ENCODE measurements around the gene RPTOR.

RPTOR gene

DNA sequence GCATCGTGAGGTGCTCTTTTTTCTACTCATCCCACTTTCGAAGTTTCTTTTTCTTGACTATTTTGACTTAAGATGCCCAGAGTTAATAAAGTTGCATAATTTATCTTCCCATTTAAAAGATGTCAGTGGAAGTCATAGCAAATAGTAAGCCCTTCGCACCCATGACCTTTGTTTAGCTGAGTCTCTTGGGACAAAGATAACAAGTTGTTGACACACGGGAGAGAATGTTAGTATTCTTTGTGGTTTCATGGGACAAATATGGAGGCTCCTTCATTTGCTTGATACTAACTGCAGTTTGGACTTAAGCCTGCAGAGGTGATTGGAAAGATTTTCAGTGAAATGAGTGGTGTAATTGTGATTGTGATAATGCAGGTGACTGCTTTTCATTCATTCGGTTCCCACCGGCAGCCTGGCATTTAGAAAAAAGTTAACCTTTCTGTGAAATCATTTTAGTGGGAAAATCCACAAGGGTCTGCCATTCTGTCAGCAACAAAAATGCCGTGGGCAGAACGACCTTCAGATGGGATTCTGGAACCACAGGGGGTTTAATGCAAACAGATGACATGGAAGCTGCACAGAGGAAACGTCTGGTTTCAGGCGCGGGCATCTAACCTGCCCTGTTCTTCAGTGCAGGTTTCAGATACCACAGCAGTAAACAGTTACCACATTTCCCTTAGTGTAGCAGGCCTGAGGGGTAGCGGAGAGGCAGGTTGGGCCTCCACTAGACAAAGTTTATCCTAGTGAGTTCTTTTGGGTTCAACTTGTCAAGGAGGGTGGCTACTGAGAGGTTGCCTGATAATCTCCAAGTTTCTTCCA lies 123.0 kb downstream of the RPTOR start:
- no peak for DNase-seq (ENCODE audit: low read depth in 1 of 2, low spot score in 1 of 2)
- Histone ChIP-seq H3K27ac (replicated peaks) (no peak overlapping the region), H3K27me3 (ENCODE audit: insufficient read depth, poor library complexity, severe bottlenecking) (no peaks in the 10 kb centered on the region), H3K4me3 (replicated peaks; ENCODE audit: insufficient read depth, low read length) (no peak overlapping the region)
- TF ChIP-seq SPI1 (IDR thresholded peaks at IDR 0.05; ENCODE audit: borderline replicate concordance, low read depth) (no peak), GABPA (IDR thresholded peaks at IDR 0.05; ENCODE audit: low read depth) (no peak), POLR2AphosphoS5 (IDR thresholded peaks at IDR 0.05; ENCODE audit: low read depth) (no peak)
- TF ChIP-seq, protein P1, sequence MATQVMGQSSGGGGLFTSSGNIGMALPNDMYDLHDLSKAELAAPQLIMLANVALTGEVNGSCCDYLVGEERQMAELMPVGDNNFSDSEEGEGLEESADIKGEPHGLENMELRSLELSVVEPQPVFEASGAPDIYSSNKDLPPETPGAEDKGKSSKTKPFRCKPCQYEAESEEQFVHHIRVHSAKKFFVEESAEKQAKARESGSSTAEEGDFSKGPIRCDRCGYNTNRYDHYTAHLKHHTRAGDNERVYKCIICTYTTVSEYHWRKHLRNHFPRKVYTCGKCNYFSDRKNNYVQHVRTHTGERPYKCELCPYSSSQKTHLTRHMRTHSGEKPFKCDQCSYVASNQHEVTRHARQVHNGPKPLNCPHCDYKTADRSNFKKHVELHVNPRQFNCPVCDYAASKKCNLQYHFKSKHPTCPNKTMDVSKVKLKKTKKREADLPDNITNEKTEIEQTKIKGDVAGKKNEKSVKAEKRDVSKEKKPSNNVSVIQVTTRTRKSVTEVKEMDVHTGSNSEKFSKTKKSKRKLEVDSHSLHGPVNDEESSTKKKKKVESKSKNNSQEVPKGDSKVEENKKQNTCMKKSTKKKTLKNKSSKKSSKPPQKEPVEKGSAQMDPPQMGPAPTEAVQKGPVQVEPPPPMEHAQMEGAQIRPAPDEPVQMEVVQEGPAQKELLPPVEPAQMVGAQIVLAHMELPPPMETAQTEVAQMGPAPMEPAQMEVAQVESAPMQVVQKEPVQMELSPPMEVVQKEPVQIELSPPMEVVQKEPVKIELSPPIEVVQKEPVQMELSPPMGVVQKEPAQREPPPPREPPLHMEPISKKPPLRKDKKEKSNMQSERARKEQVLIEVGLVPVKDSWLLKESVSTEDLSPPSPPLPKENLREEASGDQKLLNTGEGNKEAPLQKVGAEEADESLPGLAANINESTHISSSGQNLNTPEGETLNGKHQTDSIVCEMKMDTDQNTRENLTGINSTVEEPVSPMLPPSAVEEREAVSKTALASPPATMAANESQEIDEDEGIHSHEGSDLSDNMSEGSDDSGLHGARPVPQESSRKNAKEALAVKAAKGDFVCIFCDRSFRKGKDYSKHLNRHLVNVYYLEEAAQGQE (IDR thresholded peaks at IDR 0.05; ENCODE audit: insufficient replicate concordance, low read depth) = no peak
- TF ChIP-seq, protein P2, sequence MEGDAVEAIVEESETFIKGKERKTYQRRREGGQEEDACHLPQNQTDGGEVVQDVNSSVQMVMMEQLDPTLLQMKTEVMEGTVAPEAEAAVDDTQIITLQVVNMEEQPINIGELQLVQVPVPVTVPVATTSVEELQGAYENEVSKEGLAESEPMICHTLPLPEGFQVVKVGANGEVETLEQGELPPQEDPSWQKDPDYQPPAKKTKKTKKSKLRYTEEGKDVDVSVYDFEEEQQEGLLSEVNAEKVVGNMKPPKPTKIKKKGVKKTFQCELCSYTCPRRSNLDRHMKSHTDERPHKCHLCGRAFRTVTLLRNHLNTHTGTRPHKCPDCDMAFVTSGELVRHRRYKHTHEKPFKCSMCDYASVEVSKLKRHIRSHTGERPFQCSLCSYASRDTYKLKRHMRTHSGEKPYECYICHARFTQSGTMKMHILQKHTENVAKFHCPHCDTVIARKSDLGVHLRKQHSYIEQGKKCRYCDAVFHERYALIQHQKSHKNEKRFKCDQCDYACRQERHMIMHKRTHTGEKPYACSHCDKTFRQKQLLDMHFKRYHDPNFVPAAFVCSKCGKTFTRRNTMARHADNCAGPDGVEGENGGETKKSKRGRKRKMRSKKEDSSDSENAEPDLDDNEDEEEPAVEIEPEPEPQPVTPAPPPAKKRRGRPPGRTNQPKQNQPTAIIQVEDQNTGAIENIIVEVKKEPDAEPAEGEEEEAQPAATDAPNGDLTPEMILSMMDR (IDR thresholded peaks at IDR 0.05; ENCODE audit: insufficient read depth, low read length) = no peak

DNA sequence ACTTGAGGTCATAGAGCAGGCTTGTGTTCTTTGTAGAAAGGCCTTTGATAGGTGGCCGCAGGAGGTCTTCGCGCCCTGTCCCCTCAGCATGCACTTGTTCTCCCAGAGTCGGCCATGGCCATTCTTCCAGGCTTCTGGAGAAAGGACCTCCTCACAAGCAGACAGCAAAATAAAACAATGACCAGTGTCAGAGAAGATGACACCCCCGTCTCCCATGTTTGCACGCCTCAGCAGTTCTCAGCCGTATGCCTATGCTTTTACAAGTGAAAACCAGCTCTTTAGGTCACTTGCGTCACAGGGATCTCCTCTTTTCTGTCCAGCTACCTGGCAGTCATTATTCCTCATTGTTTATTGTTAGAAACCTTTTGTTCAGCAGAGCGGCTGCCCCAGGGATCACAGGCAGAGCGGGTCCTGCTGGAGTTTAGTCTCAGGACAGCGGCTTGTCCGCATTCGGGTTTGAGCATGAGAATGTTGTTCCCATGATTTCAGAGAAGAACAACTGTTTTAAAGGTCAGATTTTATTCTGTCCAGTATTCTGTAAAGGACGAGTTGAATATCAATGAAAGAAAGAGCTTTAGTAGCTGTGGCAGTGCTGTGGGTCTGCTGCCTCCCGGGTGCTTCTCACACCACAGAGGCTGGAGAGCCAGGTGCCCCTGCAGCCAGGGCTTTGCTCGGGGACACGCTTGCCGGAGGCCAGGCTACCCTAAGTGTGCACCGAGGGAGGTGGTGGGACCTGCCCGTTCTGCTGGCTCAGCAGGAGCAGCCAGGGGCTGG lies 123.9 kb downstream of the RPTOR start:
- Histone ChIP-seq H3K27me3 (ENCODE audit: insufficient read depth, poor library complexity, severe bottlenecking) (no peaks in the 10 kb centered on the region), H3K4me3 (replicated peaks; ENCODE audit: insufficient read depth, low read length) (no peak overlapping the region), H3K27ac (replicated peaks) (no peak overlapping the region)
- TF ChIP-seq, protein P1 (IDR thresholded peaks at IDR 0.05; ENCODE audit: insufficient replicate concordance, low read depth) = no peak
- TF ChIP-seq, protein P2 (IDR thresholded peaks at IDR 0.05; ENCODE audit: insufficient read depth, low read length) = no peak
- TF ChIP-seq POLR2AphosphoS5 (IDR thresholded peaks at IDR 0.05; ENCODE audit: low read depth) (no peak), SPI1 (IDR thresholded peaks at IDR 0.05; ENCODE audit: borderline replicate concordance, low read depth) (no peak), GABPA (IDR thresholded peaks at IDR 0.05; ENCODE audit: low read depth) (no peak)
- no peak for DNase-seq (ENCODE audit: low read depth in 1 of 2, low spot score in 1 of 2)

DNA sequence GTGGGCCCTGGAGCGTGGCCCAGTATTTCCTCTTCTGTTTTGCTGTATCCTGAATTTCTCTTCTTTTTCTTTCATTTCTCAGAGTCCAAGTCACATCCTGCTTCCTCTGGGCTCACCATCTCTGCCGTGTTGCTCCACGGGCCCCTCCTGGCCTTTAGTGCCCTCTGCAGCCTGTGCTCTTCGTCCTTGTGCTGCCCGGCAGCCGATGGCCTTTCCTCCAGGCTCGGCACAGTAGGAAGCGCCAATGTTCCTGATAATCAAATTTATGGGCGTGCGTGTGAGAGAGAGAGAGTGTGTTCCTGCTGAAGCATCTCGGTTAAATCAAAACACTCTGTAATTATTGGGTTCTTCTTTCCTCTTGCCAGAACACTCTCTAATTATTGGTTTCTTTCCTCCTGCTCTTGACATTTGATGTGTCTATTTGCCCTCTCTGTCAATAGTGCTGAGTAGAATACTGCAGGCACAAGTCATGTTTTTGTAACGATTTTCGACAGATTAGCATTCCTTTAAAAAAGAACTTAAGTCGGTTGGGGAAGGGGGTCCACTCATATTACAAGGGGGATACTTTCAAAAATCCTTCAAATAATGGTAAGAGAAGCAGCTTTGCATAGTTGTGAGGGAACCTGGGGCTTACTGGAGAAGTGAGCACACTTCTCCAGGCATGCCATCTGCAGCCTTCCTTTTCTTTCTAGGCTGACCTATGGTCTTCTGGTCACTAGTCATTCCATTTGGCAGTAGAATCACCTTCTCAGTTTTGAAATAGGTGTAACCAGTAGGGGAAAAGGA lies 126.6 kb downstream of the RPTOR start:
- Histone ChIP-seq H3K27ac (replicated peaks) (no peak overlapping the region), H3K4me3 (replicated peaks; ENCODE audit: insufficient read depth, low read length) (no peak overlapping the region), H3K27me3 (ENCODE audit: insufficient read depth, poor library complexity, severe bottlenecking) (no peaks in the 10 kb centered on the region)
- TF ChIP-seq GABPA (IDR thresholded peaks at IDR 0.05; ENCODE audit: low read depth) = no peak
- no peak for TF ChIP-seq SPI1 (IDR thresholded peaks at IDR 0.05; ENCODE audit: borderline replicate concordance, low read depth)
- TF ChIP-seq, protein P2 (IDR thresholded peaks at IDR 0.05; ENCODE audit: insufficient read depth, low read length) = no peak
- TF ChIP-seq, protein P1 (IDR thresholded peaks at IDR 0.05; ENCODE audit: insufficient replicate concordance, low read depth) = no peak
- TF ChIP-seq POLR2AphosphoS5 (IDR thresholded peaks at IDR 0.05; ENCODE audit: low read depth) = no peak
- no peak for DNase-seq (ENCODE audit: low read depth in 1 of 2, low spot score in 1 of 2)
